ENCODE results near the gene TIMM23B.
A peak's percentile ranks its signal among the peaks of the same experiment; 100 is the strongest.
"Not testable (repeated sequence)": the region's sequence is repeated elsewhere in the genome, so short reads cannot be mapped to it uniquely, and the experiment has no call there.

TIMM23B gene, protein sequence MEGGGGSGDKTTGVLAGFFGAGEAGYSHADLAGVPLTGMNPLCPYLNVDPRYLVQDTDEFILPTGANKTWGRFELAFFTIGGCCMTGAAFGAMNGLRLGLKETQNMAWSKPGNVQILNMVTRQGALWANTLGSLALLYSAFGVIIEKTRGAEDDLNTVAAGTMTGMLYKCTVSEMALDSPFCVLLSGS

DNA sequence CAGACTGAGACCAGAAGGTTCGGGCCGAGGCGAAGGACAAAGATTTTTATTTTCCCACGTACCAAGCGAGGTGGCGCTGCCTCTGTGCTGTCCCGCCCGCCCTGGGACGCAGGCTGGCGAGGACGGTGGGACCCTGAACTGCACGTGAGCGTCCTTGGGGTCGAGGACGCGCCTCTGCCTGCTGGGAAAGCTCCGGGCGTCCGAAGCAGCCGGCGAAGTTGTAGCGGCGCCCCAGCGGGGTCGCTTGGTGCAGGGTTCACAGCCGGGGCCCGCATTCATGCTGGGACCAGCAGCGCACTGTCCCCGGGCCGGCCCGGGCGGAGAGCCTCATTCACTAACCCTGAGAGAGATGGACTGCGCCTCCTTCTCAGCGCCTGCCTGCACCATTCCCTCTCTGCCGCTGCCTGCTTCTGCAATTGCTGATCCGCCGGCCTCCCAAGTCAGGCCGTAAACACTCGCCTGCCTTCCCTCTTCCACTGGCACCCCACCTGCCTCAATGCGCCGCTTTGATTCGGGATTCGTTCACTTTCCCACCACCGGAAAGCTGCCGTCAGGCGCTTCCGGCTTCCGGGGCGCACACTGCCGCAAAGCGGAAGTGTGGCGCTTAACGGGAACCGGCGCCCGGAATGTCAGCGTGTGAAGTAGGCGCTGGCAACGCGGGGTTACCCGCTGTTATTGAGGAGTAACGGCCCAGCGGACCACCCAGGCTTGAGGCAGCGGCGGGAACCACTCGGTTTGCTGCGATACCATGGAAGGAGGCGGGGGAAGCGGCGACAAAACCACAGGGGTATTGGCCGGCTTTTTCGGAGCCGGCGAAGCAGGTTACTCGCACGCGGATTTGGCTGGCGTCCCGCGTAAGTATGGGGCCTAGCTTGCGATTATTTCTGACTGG is at the start of gene TIMM23B, which contains the start of gene PARG:
TIMM23B (plus strand) TSS at position 607 of the 892 bp plus-strand sequence; CDS start at position 749, 142 bp downstream.
PARG (minus strand) TSS at position 581 of the 892 bp plus-strand sequence; CDS start at position 279, 302 bp downstream.
- DNase-seq: peak; percentile 79

DNA sequence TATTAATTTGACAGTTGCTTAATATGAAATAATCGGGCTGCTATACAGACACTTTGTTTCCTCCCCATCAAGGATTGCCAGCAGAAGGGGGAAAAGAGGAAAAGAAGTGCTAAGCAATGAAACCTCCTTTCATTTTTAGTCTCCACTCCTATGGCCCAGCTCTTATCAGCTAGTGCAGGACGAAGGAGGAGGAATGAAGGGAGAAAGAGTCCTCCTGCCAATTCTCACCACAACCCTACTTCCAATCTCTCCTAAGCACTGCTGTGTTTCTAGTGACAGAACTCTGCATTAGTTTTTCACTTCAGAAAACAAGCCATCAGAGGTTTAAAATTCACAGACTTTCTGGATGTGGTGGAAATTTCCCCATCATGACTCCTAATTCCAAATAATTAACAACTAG is 41.9 kb upstream of the TIMM23B start:
- not testable (repeated sequence) for DNase-seq

DNA sequence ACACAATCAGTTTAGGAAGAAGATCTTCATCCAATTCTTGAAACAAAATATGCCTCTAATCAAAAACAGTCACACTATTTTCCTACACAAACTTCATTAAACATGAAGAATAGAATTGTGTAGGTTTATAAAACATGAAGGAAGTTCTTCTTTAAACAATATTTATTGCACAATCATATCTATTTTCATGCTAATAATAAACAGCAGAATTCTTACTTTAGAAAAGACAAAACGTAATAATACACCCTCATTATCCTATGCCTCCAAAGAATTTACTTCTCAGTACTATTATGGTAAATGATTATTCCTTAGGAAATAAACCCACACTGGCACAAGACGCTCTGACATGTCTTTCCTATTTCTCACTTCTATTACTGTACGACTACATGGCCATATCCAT is 41.4 kb upstream of the TIMM23B start:
- DNase-seq: not testable (repeated sequence)

DNA sequence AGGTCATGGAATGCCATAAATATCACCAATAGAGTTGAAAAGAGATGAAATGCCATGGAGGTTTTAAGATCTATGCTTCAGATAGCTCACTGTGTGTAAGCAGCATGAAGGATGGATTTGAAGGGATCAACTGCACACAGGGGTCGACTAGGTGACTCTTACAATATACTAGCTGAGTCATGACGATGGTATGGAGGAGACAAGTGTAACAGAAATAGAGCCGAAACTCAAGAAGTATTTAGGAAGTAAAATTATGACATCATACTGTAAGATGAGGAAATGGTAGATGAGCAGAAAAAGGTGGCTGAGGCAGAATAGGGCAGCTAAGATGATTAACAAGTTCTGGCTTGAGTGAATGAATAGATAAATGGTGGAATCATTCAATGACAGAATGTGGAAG is 38.0 kb upstream of the TIMM23B start:
- not testable (repeated sequence) for DNase-seq

DNA sequence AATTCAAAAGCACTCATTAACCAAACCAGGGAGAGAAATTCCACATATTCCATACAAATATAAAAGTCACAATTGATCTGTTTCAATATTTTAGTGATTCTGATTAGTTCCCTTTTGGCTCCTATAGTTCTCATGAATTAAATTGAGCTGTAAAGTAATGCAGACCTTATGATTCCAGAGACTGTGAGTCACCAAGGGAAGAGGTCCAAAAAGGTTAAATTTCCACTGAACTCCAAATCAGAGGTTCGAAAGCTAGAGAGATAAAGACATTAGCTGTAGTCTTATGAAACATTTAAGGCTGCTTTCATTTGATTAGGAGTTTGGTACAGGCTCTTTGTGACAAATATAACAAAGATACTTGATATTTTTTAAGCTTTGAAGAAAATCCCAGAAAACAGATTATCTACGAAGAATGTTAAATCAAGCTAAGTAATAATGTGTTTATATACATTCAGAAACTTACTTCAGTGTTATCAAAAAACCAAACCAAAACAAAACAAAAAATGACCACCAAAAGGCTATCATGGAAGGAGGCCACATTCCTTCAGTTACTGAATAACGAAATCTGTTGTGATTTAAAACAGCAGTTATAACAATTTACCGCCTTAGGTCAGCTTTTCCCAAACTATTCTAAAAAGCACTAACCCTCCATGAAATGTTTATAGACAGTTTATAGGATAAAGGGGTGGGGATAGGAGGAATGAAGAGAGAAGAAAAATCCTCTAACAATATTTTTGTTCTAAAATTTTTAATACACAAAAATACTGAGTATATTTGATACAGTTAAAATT is 33.4 kb upstream of the TIMM23B start:
- not testable (repeated sequence) for DNase-seq

DNA sequence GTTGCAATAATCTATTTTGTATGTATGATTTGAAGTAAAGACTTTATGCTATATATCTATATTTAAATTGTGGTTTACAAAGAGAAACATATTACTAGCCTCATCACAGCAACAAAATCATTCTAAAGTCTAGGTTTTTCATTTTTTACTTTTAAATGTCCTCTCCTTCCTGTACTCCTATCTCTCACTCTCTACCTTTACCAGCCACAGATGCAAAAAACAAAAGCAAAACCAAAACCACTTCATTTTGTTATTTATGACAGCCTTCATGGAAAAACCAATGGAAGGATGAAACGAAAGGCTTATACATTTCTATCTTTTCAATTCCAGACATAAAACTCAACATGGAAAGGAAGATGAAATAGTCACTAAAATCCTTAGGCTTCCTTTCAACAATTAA is 31.6 kb upstream of the TIMM23B start:
- DNase-seq: not testable (repeated sequence)

DNA sequence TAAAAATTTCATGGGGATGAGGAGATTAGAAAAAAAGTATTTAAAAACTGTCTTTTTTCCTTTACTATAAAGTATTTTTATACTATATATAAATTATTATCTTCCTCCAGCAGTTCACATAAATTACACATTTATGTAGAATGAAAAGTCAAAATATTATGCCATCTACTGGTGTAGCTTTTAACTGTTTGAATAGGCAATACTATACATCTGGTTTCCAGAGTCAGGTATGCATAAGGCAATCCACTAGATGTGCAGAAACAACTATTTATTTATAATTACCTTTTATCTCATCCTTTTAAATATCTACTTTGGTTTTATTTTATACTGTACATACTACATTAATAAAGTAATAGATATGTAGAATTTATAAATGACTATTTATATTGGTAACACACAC is 25.4 kb upstream of the TIMM23B start:
- not testable (repeated sequence) for DNase-seq

DNA sequence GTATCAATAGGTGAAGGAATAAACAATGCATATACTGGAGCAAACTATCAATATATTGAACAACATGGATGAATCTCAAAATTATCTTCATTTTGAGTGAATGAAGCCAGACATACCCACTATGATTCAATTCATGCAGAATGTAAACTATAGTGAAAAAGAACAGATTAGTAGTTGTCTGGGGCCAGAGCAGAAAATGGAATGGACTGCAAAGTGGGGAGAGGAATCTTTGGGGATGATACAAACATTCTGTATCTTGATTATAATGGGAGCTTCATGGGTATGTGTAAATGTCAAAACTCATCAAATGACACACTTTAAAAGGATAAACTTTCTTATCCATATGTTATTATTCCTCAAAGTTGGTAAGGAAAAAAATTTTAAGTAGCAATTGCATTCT is 23.9 kb upstream of the TIMM23B start:
- not testable (repeated sequence) for DNase-seq

DNA sequence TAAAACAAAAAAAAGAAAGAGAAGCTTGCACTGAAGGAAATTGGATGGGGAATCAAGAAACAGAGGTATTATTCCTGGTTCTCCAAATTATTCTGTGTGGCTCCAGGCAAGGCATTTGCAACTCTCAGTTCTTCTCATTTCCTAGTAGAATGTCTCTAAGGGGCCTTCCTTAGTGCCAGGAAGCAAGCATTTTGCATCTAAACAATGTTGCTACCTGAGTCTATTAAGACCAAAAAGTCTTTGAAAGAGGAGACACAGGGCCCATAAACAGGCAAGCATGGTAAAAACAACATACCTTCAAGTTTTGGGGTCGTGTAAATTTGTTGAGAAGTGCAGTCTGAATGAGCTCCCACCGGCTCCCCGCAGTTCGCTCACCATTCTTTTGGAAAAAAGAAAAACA is 19.8 kb upstream of the TIMM23B start:
- not testable (repeated sequence) for DNase-seq

DNA sequence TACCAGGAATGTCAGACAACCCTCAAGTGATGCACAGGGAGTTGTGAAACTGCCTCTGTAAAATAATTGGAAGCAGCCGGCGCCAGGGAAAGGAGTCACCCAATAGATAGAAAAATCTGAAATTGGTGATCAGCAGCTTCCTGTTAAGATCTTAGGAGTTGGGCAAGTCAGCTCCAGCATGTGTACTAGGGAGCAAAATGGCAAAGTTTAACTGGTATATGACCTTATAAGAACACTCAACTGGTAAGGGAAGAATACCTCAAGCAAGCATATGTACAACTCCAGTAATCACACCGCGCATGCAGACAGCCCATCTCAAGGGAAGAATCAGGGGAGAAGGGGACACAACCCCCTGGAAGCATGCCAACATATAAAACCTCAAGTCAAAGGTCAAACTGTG is 18.3 kb upstream of the TIMM23B start:
- DNase-seq: not testable (repeated sequence)

DNA sequence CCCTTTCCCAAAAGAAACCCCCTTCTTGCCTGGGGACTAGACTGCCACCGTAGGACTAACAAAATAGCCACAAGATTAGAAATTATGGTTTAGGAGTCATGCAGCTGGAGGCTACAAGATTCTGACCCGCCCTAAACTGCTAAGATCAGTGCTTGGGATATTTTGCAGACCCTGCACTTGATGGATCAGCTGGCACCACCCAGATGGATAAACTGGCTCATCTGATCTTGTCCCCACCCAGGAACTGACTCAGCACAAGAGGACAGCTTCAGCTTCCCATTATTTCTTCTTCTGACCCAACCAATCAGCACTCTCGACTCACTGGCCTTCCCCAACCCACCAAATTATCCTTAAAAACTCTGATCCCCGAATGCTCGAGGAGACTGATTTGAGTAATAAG is 10.6 kb upstream of the TIMM23B start:
- not testable (repeated sequence) for DNase-seq

DNA sequence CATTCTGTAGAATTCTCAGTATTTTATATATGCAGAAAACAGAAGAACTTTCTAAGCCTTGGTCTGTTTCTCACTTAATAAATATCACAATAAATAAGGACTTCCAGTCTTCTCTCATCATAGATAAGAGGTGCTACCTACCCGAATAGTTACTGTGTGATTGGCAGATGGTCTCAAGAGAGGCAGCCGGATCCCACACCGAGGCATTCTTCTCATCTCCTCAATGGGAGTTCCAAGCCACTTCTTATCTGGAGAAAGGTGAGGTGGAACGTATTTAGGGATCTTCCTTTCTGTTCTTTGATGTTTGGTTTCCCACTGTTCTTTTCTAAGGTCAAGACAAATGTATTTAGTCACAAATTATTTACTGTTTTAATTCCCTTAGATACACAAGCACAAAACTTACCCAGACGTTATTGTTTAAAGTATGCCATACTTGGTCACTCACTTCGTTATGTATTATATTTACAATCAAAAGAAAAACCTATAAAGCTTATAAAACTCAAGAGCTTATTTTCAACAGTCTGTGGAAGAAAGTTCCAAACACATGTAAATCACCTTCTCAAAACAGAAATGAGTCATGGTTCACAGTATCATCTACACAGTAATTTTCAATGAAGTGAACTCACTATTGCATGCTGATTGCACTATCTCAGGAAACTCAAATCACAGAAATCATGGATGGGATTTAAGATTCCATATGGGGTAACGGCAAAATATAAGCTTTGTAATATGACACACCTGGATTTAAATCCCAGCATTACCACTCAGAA is 9.7 kb upstream of the TIMM23B start:
- DNase-seq: not testable (repeated sequence)

DNA sequence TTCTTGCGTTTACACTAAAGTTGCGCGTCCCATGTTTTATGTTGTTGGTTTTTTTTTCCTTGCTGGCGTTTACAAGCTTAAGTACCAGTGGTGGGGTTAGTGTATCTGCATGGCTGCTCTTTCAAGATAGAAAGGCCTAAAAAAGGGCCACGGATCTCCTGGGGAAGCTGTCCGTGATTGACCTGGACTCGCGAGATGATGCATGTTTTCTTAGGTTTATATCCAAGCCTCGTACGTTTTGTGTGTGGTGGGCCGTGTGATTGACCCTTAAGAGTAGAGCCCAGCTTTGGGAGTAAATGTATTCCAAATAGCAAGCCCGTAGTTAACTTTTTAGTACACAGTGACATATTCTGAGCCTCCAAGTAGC is 469 bp downstream of the TIMM23B start:
- DNase-seq: not testable (repeated sequence)

DNA sequence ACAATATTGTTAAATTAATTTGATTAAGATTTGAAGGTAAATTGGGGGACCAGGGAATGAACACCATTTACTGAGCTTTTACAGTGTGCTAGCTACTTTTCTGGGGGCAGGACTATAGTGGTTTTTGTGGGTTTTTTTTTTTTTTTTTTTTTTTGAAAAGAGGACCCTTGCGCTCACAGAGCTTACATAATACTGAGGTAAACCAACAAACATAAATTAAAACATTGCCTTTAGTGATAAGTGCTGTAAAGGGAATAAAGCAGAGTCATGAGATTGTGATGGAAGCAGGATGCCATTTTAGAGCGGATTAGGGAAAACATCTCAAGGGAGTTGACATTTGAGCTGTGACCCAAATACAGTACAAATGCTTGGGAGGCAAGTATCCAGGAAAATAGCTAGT is 1.8 kb downstream of the TIMM23B start:
- not testable (repeated sequence) for DNase-seq

DNA sequence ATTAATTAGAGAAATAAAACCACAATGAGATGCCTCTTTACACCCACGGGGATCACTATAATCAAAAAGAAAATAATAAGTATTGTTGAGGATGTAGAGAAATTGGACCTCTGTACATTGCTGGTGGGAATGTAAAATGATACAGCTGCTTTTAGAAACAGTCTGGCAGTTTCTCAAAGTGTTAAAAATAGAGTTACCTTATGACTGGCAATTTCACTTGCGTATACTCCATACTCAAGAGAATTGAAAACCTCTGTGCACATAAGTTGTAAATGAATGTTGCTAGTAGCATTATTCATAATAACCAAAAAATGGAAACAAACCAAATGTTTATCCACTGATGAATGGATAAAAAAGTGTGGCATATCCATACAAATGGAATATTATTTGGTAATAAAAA is 6.3 kb downstream of the TIMM23B start:
- DNase-seq: not testable (repeated sequence)

DNA sequence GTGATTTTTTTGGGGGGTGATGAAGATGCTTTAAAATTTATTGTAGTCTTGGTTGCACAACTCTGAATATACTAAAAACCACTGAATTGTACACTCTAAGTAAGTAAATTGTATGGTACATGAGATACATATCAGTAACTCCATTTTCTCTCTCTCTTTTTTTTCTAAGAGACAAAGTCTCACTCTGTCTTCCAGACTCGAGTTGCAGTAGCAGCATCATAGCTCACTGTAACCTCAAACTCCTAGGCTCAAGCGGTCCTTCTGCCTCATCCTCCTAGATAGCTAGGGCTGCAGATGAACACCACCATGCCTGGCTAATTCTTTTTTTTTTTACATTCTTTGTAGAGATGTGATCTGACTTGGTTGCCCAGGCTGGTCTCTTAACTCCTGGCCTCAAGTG is 6.9 kb downstream of the TIMM23B start:
- not testable (repeated sequence) for DNase-seq

DNA sequence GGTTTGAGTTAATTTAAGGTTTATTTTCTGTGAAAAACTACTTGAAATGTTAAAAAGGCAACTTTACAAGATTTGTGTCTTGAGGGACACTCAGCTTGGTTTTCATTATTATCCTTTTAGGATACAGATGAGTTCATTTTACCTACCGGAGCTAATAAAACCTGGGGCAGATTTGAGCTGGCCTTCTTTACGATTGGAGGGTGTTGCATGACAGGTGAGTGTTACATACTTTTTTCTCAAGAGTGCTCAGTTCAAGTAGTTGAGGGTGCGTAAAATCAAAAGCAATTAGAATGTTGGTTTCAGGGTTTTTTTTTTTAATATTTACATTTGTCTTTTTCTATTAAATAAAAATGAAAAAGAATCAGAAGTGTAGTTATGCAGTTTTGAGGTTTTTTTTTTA is 10.2 kb downstream of the TIMM23B start:
- not testable (repeated sequence) for DNase-seq

DNA sequence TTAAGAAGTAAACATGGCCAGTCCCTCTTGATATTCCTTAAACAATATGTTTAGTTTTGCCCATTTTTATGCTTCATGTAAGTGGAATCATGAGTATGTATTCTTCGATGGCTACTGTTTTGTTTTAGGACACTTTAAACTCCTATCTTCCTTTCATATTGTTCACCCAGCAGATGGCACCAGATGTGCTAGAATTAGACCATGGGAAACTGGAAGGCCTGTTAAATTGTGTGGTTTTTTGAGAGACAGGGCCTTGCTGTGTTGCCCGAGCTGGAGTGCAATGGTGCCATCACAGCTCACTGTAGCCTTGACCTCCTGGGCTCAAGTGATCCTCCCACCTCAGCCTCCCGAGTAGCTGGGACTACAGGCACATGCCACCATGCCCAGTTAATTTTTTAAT is 11.3 kb downstream of the TIMM23B start:
- not testable (repeated sequence) for DNase-seq

DNA sequence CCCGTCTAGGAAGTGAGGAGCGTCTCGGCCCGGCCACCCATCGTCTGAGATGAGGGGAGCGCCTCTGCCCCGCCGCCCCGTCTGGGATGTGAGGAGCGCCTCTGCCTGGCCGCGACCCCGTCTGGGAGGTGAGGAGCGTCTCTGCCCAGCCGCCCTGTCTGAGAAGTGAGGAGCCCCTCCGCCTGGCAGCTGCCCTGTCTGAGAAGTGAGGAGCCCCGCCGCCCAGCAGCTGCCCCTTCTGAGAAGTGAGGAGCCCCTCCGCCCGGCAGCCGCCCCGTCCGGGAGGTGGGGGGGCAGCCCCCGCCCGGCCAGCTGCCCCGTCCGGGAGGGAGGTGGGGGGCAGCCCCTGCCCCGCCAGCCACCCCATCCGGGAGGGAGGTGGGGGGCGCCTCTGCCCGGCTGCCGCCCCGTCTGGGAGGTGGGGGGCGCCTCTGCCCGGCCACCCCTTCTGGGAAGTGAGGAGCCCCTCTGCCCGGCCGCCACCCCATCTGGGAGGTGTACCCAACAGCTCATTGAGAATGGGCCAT is 28.5 kb downstream of the TIMM23B start:
- not testable (repeated sequence) for DNase-seq

DNA sequence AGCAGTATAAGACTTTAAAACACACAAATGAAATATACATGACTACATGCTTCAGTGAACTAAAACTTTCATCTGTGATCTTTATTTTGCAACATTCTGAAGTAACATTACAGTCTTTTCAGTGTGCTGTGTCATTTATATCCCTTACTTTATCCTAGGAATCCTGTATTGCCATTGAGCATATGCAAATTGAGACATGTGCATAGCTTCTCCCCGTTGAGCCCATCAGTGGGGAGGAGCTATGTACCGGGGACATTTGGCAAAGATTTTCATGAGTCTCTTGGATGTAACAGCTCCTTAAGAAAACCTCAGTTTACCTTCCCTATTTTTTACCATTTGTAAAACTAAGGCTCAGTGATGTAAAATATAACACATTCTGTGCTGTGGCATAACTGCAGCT is 29.6 kb downstream of the TIMM23B start:
- DNase-seq: not testable (repeated sequence)

DNA sequence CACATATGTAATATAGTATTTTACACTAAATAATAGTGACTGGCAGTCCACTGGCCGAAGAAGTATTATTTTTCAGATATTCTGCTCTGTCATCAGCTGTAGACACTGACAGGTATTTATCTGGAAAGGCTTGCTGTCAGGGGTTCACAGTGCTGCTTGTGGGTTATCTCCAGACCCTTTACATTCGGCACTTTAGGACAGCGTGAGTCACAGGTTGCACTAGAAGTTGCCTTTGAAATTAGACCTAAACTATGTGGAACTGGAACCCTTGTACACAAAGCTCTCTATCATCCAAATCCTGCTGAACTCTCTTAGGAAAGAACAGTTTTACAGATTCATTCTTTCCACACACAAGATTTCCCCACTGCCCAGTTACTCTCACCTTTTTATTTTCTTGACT is 30.2 kb downstream of the TIMM23B start:
- not testable (repeated sequence) for DNase-seq

DNA sequence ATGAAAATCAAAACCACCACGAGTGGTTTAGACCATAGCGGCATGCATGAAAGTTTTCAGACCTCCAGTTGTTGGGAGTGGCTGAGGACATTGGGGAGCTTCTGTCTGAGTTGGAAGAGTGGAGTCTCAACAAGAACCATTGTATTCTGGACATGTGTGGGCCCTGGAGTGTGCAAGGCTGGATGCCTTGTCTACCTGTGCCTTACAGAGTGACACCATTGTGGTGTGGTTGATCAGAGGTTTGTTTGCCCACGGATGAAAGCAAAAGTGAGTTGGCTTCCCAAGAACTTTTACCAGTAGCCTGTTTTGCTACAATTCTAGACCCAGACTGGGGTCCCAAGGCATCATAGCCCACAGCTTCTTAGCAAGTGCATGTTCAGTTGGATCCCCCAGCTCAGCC is 35.9 kb downstream of the TIMM23B start:
- not testable (repeated sequence) for DNase-seq

Data from CD4-positive, alpha-beta T cell treated with Interleukin-17A for 4 hours (primary cell).